Colon (tissue), 2 donors: Measurements from ENCODE around the gene SLC25A41.

ENCODE experiments used
- FAIRE-seq: peaks from 2 replicates; lab custom pipeline; 2012; peaks lifted over from hg19 to GRCh38; lab: Jason Lieb, UNC
- donor health status: control.
- donor health status: control.

The SLC25A41 gene

DNA sequence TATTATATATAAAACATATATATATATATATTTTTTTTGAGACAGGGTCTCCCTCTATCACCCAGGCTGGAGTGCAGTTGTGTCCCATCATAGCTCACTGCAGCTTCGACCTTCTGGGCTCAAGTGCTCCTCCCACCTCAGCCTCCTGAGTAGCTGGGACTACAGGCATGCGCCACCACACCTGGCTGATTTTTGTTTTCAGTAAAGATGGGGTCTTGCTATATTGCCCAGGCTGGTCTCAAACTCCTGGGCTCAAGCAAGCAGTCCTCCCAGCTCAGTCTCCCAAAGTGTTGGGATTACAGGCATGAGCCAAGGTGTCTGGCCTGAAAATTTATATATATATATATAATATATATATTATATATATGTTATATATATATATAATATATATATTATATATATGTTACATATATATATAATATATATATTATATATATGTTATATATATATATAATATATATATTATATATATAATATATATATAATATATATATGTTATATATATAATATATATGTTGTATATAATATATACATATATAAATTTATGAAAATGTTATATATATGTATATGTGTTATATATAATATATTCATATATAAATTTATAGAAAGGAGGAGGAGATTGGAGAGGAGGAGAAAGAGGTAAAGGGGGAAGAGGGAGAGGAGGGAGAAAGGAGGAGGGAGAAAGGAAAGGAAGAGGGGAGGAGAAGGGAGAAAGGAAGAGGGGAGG, 4.7 kb downstream of the SLC25A41 start:
- FAIRE-seq: peak; percentile 95

GRCh38 chr19:6427131-6427530, 6.4 kb downstream of the SLC25A41 start:
- no peak for FAIRE-seq

DNA sequence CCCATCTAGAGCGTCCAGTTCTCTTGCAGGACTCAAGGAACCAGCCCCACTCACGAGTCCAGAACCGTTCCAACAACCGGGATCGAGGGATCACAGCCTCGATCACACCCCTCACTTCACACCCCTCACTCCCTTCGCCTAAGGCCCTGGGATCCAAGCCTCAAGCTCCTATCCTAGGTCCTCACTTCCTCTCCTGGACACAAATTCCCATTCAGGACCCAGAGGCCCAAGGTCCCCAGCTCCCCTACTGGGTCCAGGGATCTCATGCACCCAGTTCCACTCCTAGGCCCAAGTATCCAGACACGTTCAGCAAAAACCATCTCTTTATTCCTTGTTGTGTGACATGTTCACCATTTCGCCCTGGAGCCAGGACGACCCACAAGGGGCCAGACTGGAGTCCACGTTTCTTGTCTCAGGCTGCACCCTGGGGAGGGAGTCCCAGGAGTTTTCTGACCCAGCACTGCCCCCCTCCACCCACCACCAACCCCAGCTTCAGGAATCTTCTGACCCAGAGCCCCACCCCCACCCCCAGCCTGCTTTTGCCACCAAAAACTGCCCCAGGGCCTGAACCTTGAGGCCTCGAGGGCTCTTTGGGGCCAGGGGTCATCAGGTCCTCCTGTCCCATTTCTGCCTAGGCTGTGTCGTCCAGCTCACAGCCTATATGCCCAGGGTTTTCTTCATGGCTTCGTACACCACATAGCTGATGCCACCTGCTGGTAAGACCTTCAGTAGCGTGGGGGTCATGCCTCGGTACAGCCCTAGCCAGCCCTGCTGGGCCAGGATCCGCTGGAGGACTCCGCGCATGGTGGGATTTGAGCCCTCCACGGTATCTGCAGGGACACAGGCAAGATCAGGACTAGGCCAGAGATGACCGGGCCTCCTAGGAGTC, 7.6 kb downstream of the SLC25A41 start:
- FAIRE-seq: no peak

DNA sequence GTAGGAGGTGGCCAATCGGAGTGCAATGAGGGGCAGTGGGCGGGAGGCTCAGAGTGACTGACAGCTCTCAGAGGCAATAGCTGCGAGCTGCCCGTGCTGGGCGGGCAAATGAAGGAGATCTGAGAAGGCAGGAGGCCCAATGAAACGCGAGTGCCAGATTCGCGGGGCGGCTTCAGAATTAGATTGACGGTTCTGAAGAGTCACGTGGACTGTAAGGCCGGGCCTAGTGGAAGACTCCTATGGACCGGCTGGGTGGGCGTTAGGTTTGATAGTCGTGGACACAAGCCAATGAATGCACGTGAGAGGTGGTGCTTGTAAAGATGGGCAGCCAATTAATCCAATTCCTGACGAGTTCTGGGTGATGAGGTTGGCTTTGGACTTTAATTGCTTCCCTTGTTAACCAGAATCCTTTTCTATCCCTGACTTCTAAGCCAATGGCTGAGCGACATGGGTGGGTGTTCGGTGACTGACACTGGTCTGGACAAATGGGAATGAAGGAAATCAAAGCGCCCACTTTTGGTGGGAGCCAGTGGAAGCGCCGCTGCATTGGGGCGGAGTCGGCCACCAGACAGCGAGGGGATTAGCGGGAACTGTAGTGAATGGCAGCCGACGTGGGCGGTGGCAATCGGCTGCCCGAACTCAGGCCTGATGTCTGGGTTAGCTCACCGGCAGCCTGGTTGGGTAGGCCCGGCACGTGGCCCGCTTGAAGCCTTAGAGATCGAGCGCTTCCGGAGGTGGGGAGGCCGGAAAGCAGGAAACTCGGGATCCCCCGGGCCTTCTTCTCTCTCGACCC, 8.4 kb downstream of the SLC25A41 start:
- FAIRE-seq: peak; percentile 99

DNA sequence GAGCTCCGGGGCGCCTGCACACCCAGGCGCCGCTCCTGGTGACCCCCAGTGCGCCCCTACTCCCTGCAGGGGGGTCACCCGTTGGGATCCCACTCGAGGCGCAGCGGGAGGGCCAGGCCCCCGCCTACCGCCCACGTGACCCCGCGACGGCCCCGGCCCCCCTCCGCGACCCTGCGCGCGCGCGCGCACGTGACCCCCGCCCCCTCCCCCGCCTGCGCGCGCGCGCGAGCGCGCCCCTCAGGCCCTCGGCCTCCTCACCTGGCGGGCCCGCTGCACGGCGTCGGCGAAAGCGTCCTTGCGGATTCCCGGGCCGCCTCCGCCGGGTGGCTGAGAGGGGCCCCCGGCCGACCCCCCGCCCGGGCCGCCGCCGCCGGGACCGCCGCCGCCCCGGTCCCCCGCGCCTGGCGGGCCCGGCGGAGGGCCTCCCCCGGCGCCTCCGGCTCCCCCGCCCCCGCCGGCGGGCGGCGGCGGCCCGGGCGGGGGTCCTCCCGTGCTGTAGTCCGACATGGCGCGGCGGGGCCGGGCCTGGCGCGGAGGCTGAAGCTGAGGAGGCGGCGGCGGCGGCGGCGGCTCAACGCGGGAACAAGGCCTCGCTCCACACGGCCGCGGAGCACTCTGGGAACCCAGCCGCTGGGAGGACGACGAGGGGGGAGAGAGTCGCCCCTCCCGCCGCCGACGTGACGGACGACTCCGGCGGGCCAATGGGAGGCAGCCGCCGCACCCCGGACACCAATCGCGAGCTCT, 9.2 kb downstream of the SLC25A41 start, which contains the start of gene KHSRP:
TSS of gene KHSRP (minus strand) at position 617 of the 744 bp plus-strand sequence. CDS start at position 507, 110 bp downstream.
- FAIRE-seq: no peak

- FAIRE-seq: no peak
These were observed 9.9 kb downstream of the SLC25A41 start for GRCh38 chr19:6423499-6424194.

DNA sequence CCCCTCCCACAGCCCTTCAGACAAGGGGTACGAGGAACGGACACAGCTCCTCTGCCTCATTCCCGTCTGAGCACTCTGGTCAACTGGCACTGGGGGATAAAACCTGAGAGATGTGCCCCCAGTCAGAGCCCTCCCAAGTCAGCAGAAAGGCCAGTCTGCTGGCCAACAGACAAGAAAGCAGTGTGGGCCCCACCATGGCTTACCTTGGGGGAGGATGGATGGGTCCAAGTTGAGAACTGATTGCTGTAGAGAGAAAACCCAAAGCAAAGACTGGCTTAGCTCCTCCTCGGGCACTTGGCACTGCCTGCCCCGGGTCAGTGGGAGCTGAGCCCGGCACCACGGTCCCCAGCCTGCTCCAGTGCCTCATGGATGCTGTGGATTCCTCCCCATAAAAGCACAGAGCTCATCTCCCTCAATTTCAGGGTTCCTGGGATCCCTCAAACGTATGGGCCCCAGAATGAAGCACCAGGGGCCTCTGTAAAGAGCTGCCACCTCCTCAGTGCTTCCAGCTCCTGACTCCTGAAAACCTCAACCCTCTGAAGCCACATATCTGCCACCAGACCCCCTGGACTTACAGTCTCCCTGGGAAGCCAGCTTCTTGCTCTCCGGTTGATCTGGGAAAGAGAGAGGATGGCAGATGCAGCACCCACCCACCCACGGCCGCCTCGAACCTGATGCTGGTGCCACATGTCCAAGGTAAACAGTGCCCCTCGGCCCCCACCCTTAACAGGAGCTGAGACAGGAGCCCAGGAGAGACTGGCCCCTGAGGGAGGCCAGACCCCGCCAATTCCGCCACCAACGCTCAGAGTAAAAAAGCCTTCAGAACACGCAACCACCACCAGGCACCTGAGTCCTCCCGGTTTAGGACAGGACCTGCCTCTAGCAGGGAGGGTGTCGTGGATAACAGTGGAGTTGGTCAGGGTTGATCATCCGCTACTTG, 12.2 kb downstream of the SLC25A41 start:
- FAIRE-seq: no peak

- no peak for FAIRE-seq
These were observed 15.0 kb downstream of the SLC25A41 start for GRCh38 chr19:6418562-6418932.

GRCh38 chr19:6417713-6418561, 15.6 kb downstream of the SLC25A41 start:
- FAIRE-seq: no peak

GRCh38 chr19:6416658-6417405, 16.7 kb downstream of the SLC25A41 start:
- no peak for FAIRE-seq

GRCh38 chr19:6415591-6416190, 17.9 kb downstream of the SLC25A41 start:
- FAIRE-seq: no peak

GRCh38 chr19:6414793-6415590, 18.6 kb downstream of the SLC25A41 start:
- no peak for FAIRE-seq

- no peak for FAIRE-seq
These were observed 19.6 kb downstream of the SLC25A41 start for GRCh38 chr19:6413721-6414643.

- no peak for FAIRE-seq
These were observed 20.3 kb downstream of the SLC25A41 start for GRCh38 chr19:6413291-6413690.

DNA sequence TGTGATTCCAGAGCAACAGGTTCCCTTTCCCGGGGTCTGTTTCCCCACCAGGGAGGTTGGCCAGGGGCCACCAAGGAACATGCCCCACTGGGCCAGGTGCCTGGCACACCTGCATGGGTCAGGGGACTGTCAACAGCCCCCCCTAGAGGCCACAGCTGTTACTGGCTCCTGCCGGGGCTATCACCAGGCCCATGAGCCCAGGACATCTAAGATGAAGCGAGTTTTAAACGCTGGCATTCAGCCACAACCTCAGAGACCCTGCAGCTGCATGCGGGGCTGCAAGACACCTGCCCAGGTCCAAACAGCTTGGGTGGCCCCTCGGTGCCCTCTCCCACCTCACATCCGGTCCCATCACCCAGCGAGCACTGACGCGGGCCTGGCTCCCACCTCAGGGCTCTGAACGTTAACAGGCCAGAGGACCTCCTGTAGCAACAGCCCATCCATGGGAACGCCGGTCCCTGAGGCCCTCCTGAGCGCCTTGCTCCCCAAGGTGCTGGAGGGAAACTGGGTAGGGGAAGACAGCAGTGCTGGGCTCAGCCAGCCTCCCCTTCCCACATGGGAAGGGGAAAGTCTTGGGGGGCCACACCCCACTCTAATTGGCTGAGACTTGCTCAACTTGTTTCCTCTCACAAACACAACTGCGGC, 21.0 kb downstream of the SLC25A41 start:
- FAIRE-seq: no peak
